Activated naive CD4-positive, alpha-beta T cell treated with anti-CD3 and anti-CD28 coated beads, Interleukin-2, amount 10 ng/mL, durations not matched to agents 7 days and 5 days (primary cell): ENCODE measurements around the gene KMT2B.

Source experiments
- CTCF ChIA-PET: fragments of 350-600 bp; sonication (Branson Sonifier 250); formaldehyde crosslinking; loops from one replicate; lab custom pipeline; 2021; ENCODE audit warnings: antibody characterized with exemption; lab: Charles Lee
- DNase-seq: peaks from one replicate; pipeline ENCODE4 v3.0.0-alpha.2; 2020
- H3K27ac Mint-ChIP-seq: one replicate; pipeline ENCODE4 v1.8.0; 2021; ENCODE audit warnings: mild to moderate bottlenecking, moderate library complexity, mixed read lengths
- H3K27me3 Mint-ChIP-seq: one replicate; pipeline ENCODE4 v1.8.0; 2021; ENCODE audit warnings: mild to moderate bottlenecking, mixed read lengths
- H3K36me3 Mint-ChIP-seq: one replicate; pipeline ENCODE4 v1.8.0; 2021; ENCODE audit warnings: mixed read lengths
- H3K4me1 Mint-ChIP-seq: one replicate; pipeline ENCODE4 v1.8.0; 2021; ENCODE audit warnings: mixed read lengths
- H3K4me3 Mint-ChIP-seq: one replicate; pipeline ENCODE4 v1.8.0; 2021; ENCODE audit warnings: mild to moderate bottlenecking, moderate library complexity, mixed read lengths
- H3K9me3 Mint-ChIP-seq: one replicate; pipeline ENCODE4 v1.8.0; 2021; ENCODE audit warnings: mixed read lengths

Gene KMT2B

GRCh38 chr19:35695895-35696422, 21.8 kb upstream of the KMT2B start:
- Mint-ChIP-seq H3K27ac (no peak overlapping the region), H3K27me3 (peaks cover 4% of the 10 kb centered on the region), H3K4me3 (no peak overlapping the region), H3K9me3 (no peaks in the 10 kb centered on the region), H3K4me1 (peaks cover 26% of the 10 kb centered on the region), H3K36me3 (no peaks in the 10 kb centered on the region)
- CTCF ChIA-PET: interaction anchor here (0.6 to 12.6 kb wide), 12 partner anchors 9 to 257 kb away, joined by 3 to 236 read pairs (median 4); partner anchors contain the start of gene ZBTB32
- no peak for DNase-seq

GRCh38 chr19:35696835-35697234, 21.0 kb upstream of the KMT2B start:
- DNase-seq: no peak
- CTCF ChIA-PET: interaction anchor here (0.6 to 12.6 kb wide), 9 partner anchors 8 to 234 kb away, joined by 3 to 236 read pairs (median 3); partner anchors contain the start of genes PSENEN, U2AF1L4 and ZBTB32
- no peaks in the 10 kb centered on the region for H3K36me3 Mint-ChIP-seq
- H3K27me3 Mint-ChIP-seq: peaks cover 4% of the 10 kb centered on the region
- peaks cover 27% of the 10 kb centered on the region for H3K4me1 Mint-ChIP-seq
- H3K27ac Mint-ChIP-seq: no peak overlapping the region
- no peak overlapping the region for H3K4me3 Mint-ChIP-seq
- H3K9me3 Mint-ChIP-seq: no peaks in the 10 kb centered on the region

- Mint-ChIP-seq H3K4me3 (peak overlapping the region; percentile 82), H3K27ac (peak overlapping the region; percentile 94)
- CTCF ChIA-PET: interaction anchor here (1.1 to 12.6 kb wide), 3 partner anchors 8 to 37 kb away, joined by 4 to 236 read pairs (median 6); no protein-coding TSS in a partner anchor
Measured at GRCh38 chr19:35702223-35703012, 15.4 kb upstream of the KMT2B start.

GRCh38 chr19:35703343-35703742, 14.5 kb upstream of the KMT2B start:
- Mint-ChIP-seq H3K9me3 (no peaks in the 10 kb centered on the region), H3K4me1 (peaks cover 17% of the 10 kb centered on the region), H3K36me3 (no peaks in the 10 kb centered on the region), H3K4me3 (no peak overlapping the region), H3K27ac (no peak overlapping the region), H3K27me3 (peaks cover 13% of the 10 kb centered on the region)
- DNase-seq: no peak
- CTCF ChIA-PET: interaction anchor here (1.5 to 12.6 kb wide), 2 partner anchors 9 to 10 kb away, joined by 6 to 236 read pairs; no protein-coding TSS in a partner anchor

More at GRCh38 chr19:35702223-35703012, 15.4 kb upstream of the KMT2B start:
- H3K4me1 Mint-ChIP-seq: peaks cover 18% of the 10 kb centered on the region
- H3K27me3 Mint-ChIP-seq: peaks cover 13% of the 10 kb centered on the region
- no peaks in the 10 kb centered on the region for H3K36me3 Mint-ChIP-seq
- DNase-seq: peak; percentile 97
- H3K9me3 Mint-ChIP-seq: no peaks in the 10 kb centered on the region

GRCh38 chr19:35704218-35704617, 13.6 kb upstream of the KMT2B start, which contains the start of gene ZBTB32:
Gene ZBTB32, plus strand, starts transcription at chr19:35704558. Its CDS starts 10,069 bp downstream, at chr19:35714627.
- peak; percentile 39 for DNase-seq
- Mint-ChIP-seq H3K27ac (no peak within 1 kb of the TSS), H3K4me3 (no peak within 1 kb of the TSS), H3K27me3 (peaks cover 13% of the 10 kb centered on the region), H3K36me3 (no peaks in the 10 kb centered on the region), H3K4me1 (peaks cover 19% of the 10 kb centered on the region), H3K9me3 (no peaks in the 10 kb centered on the region)
- CTCF ChIA-PET: interaction anchor here (1.1 kb wide), 1 partner anchor 8 kb away, joined by 3 read pairs; no protein-coding TSS in a partner anchor

GRCh38 chr19:35708391-35708790, 9.4 kb upstream of the KMT2B start:
- DNase-seq: no peak
- CTCF ChIA-PET: interaction anchor here (3.4 kb wide), 1 partner anchor 13 kb away, joined by 28 read pairs; no protein-coding TSS in a partner anchor
- Mint-ChIP-seq H3K27ac (no peak overlapping the region), H3K27me3 (peaks cover 9% of the 10 kb centered on the region), H3K4me1 (peaks cover 41% of the 10 kb centered on the region), H3K36me3 (peaks cover 1% of the 10 kb centered on the region), H3K9me3 (no peaks in the 10 kb centered on the region), H3K4me3 (no peak overlapping the region)

- H3K36me3 Mint-ChIP-seq: peaks cover 11% of the 10 kb centered on the region
- peak; percentile 60 for DNase-seq
Measured at GRCh38 chr19:35710784-35711723, 6.7 kb upstream of the KMT2B start.

GRCh38 chr19:35712567-35713505, 5.0 kb upstream of the KMT2B start:
- H3K4me1 Mint-ChIP-seq: peaks cover 71% of the 10 kb centered on the region
- no peaks in the 10 kb centered on the region for H3K27me3 Mint-ChIP-seq
- H3K9me3 Mint-ChIP-seq: no peaks in the 10 kb centered on the region
- peaks cover 14% of the 10 kb centered on the region for H3K36me3 Mint-ChIP-seq
- CTCF ChIA-PET: interaction anchor here (1.3 to 6.7 kb wide), 4 partner anchors 7 to 35 kb away, joined by 4 to 236 read pairs (median 6); partner anchors contain the start of gene LIN37
- peak; percentile 65 for DNase-seq
- H3K4me3 Mint-ChIP-seq: peak overlapping the region; percentile 83
- peak overlapping the region; percentile 97 for H3K27ac Mint-ChIP-seq

More at GRCh38 chr19:35710784-35711723, 6.7 kb upstream of the KMT2B start:
- Mint-ChIP-seq H3K4me3 (peak overlapping the region; percentile 11), H3K27ac (peak overlapping the region; percentile 97), H3K27me3 (no peaks in the 10 kb centered on the region), H3K9me3 (no peaks in the 10 kb centered on the region), H3K4me1 (peaks cover 66% of the 10 kb centered on the region)
- CTCF ChIA-PET: interaction anchor here (1.3 to 6.7 kb wide), 3 partner anchors 13 to 67 kb away, joined by 4 to 236 read pairs (median 5); partner anchors contain the start of gene LIN37

- peaks cover 69% of the 10 kb centered on the region for H3K4me1 Mint-ChIP-seq
- peaks cover 14% of the 10 kb centered on the region for H3K36me3 Mint-ChIP-seq
- H3K9me3 Mint-ChIP-seq: no peaks in the 10 kb centered on the region
- H3K27ac Mint-ChIP-seq: peak overlapping the region; percentile 97
- DNase-seq: no peak
- CTCF ChIA-PET: interaction anchor here (1.3 to 6.7 kb wide), 3 partner anchors 8 to 24 kb away, joined by 4 to 236 read pairs (median 6); no protein-coding TSS in a partner anchor
- peak overlapping the region; percentile 83 for H3K4me3 Mint-ChIP-seq
- no peaks in the 10 kb centered on the region for H3K27me3 Mint-ChIP-seq
Measured at GRCh38 chr19:35713506-35713850, 4.3 kb upstream of the KMT2B start.

- Mint-ChIP-seq H3K9me3 (no peaks in the 10 kb centered on the region), H3K27me3 (no peaks in the 10 kb centered on the region), H3K36me3 (peaks cover 14% of the 10 kb centered on the region), H3K4me3 (peak overlapping the region; percentile 83), H3K27ac (peak overlapping the region; percentile 97), H3K4me1 (peaks cover 70% of the 10 kb centered on the region)
- CTCF ChIA-PET: interaction anchor here (1.3 to 6.7 kb wide), 3 partner anchors 9 to 23 kb away, joined by 4 to 236 read pairs (median 6); no protein-coding TSS in a partner anchor
- no peak for DNase-seq
Measured at GRCh38 chr19:35713904-35714495, 3.8 kb upstream of the KMT2B start.

GRCh38 chr19:35714601-35715354, 3.0 kb upstream of the KMT2B start:
- Mint-ChIP-seq H3K4me1 (peaks cover 75% of the 10 kb centered on the region), H3K36me3 (peaks cover 14% of the 10 kb centered on the region), H3K4me3 (peak overlapping the region; percentile 83), H3K27me3 (no peaks in the 10 kb centered on the region), H3K27ac (peak overlapping the region; percentile 97), H3K9me3 (no peaks in the 10 kb centered on the region)
- CTCF ChIA-PET: interaction anchor here (0.6 to 6.7 kb wide), 3 partner anchors 17 to 166 kb away, joined by 3 to 236 read pairs (median 3); no protein-coding TSS in a partner anchor
- DNase-seq: peak; percentile 52
